H9 (cell line): ENCODE results near the gene SOWAHC. TPM values are rescaled to one million over a fixed set of nuclear protein-coding genes. Genes with fewer than 3 reads are reported as not detected.
A peak's percentile ranks its signal among the peaks of the same experiment; 100 is the strongest.

Source experiments
- DNase-seq: peaks from one replicate; pipeline ENCODE4 v3.0.0-alpha.2; 2017
- H2AFZ ChIP-seq: one replicate; pipeline ENCODE4 v1.6.1; 2013; ENCODE audit warnings: mild to moderate bottlenecking, low read length, control low read depth, moderate library complexity
- H2AK5ac ChIP-seq: 2 replicates; pipeline ENCODE4 v1.6.1; 2013; ENCODE audit warnings: low read length, control low read depth, mixed read lengths; ENCODE audit not compliant: insufficient read length
- H2BK120ac ChIP-seq: one replicate; pipeline ENCODE4 v1.6.1; 2013; ENCODE audit warnings: low read depth, mild to moderate bottlenecking, low read length, control low read depth, inconsistent platforms; ENCODE audit not compliant: poor library complexity, severe bottlenecking
- H2BK12ac ChIP-seq: 2 replicates; pipeline ENCODE4 v1.6.1; 2013; ENCODE audit warnings: low read length, control low read depth, mixed read lengths, low read depth; ENCODE audit not compliant: insufficient read length
- H2BK15ac ChIP-seq: 2 replicates; pipeline ENCODE4 v1.6.1; 2013; ENCODE audit warnings: low read depth, low read length, control low read depth
- H2BK20ac ChIP-seq: one replicate; pipeline ENCODE4 v1.6.1; 2013; ENCODE audit warnings: low read depth, mild to moderate bottlenecking, low read length, control low read depth, inconsistent platforms; ENCODE audit not compliant: poor library complexity, severe bottlenecking
- H2BK5ac ChIP-seq: 2 replicates; pipeline ENCODE4 v1.6.1; 2013; ENCODE audit warnings: low read length, control low read depth, mixed read lengths; ENCODE audit not compliant: insufficient read length
- H3K14ac ChIP-seq: 2 replicates; pipeline ENCODE4 v1.6.1; 2013; ENCODE audit warnings: low read length, control low read depth; ENCODE audit not compliant: insufficient read depth
- H3K18ac ChIP-seq: 2 replicates; pipeline ENCODE4 v1.6.1; 2013; ENCODE audit warnings: low read depth, mild to moderate bottlenecking, mixed read lengths, low read length, control low read depth; ENCODE audit not compliant: insufficient read length
- H3K23ac ChIP-seq: 2 replicates; pipeline ENCODE4 v1.6.1; 2013; ENCODE audit warnings: low read length, control low read depth, mixed read lengths, low read depth; ENCODE audit not compliant: insufficient read length
- H3K23me2 ChIP-seq: 2 replicates; pipeline ENCODE4 v1.6.1; 2013; ENCODE audit warnings: low read depth, mild to moderate bottlenecking, mixed read lengths, low read length, control low read depth; ENCODE audit not compliant: insufficient read length, poor library complexity, severe bottlenecking
- H3K27ac ChIP-seq: 2 replicates; pipeline ENCODE4 v1.5.1; 2013; ENCODE audit warnings: low read length, control low read depth, mixed read lengths, low read depth; ENCODE audit not compliant: insufficient read length
- H3K27me3 ChIP-seq: 2 replicates; pipeline ENCODE4 v1.6.1; 2013; ENCODE audit warnings: low read length, control low read depth, inconsistent platforms; ENCODE audit not compliant: insufficient read depth
- H3K4ac ChIP-seq: 2 replicates; pipeline ENCODE4 v1.6.1; 2013; ENCODE audit warnings: low read depth, mild to moderate bottlenecking, control low read depth, inconsistent platforms, low read length, moderate library complexity
- H3K4me1 ChIP-seq: 2 replicates; pipeline ENCODE4 v1.6.1; 2013; ENCODE audit warnings: low read length, control low read depth, inconsistent platforms; ENCODE audit not compliant: insufficient read depth
- H3K4me2 ChIP-seq: 2 replicates; pipeline ENCODE4 v1.6.1; 2013; ENCODE audit warnings: low read length, control low read depth, mixed read lengths; ENCODE audit not compliant: insufficient read length, insufficient read depth
- H3K56ac ChIP-seq: 2 replicates; pipeline ENCODE4 v1.6.1; 2013; ENCODE audit warnings: low read depth, mild to moderate bottlenecking, mixed read lengths, low read length, control low read depth; ENCODE audit not compliant: insufficient read length
- H3K79me1 ChIP-seq: 2 replicates; pipeline ENCODE4 v1.6.1; 2013; ENCODE audit warnings: low read depth, mild to moderate bottlenecking, moderate library complexity, low read length, control low read depth, inconsistent platforms; ENCODE audit not compliant: insufficient read depth, poor library complexity, severe bottlenecking
- H3K79me2 ChIP-seq: 2 replicates; pipeline ENCODE4 v1.6.1; 2013; ENCODE audit warnings: low read length, control low read depth, inconsistent platforms; ENCODE audit not compliant: insufficient read depth
- H3K9ac ChIP-seq: 2 replicates; pipeline ENCODE4 v1.6.1; 2013; ENCODE audit warnings: low read length, control low read depth, mixed read lengths; ENCODE audit not compliant: insufficient read length; ENCODE audit errors: extremely low read depth
- H3K9me3 ChIP-seq: one replicate; pipeline ENCODE4 v1.6.1; 2013; ENCODE audit warnings: low read depth, low read length, inconsistent platforms; ENCODE audit not compliant: control insufficient read depth
- H3T11ph ChIP-seq: one replicate; pipeline ENCODE4 v1.6.1; 2013; ENCODE audit warnings: mild to moderate bottlenecking, low read length, control low read depth, inconsistent platforms
- H4K20me1 ChIP-seq: one replicate; pipeline ENCODE4 v1.6.1; 2013; ENCODE audit not compliant: control insufficient read depth, insufficient read length, insufficient read depth
- H4K5ac ChIP-seq: 2 replicates; pipeline ENCODE4 v1.6.1; 2013; ENCODE audit warnings: low read depth, mild to moderate bottlenecking, mixed read lengths, low read length, control low read depth; ENCODE audit not compliant: insufficient read length
- H4K8ac ChIP-seq: replicated peaks from 2 replicates; pipeline ENCODE4 v1.6.1; 2013; ENCODE audit warnings: low read length, control low read depth, mixed read lengths, low read depth; ENCODE audit not compliant: insufficient read length
- H4K91ac ChIP-seq: 2 replicates; pipeline ENCODE4 v1.6.1; 2013; ENCODE audit warnings: low read depth, mild to moderate bottlenecking, moderate library complexity, mixed read lengths, low read length, control low read depth; ENCODE audit not compliant: insufficient read length
- H3K27ac Mint-ChIP-seq, 3 experiments: 2 replicates in 2 of 3; 3 replicates in 1 of 3; pipeline ENCODE4 v1.8.0; 2020 to 2021; ENCODE audit warnings: mixed read lengths in 3 of 3, mild to moderate bottlenecking in 1 of 3, moderate library complexity in 1 of 3
- H3K27me3 Mint-ChIP-seq: 2 replicates; pipeline ENCODE4 v1.8.0; 2021; ENCODE audit warnings: low read depth, mild to moderate bottlenecking, moderate library complexity, mixed read lengths
- H3K36me3 Mint-ChIP-seq, 3 experiments: 2 replicates in 2 of 3; 3 replicates in 1 of 3; pipeline ENCODE4 v1.8.0; 2020 to 2021; ENCODE audit warnings: low read depth in 3 of 3, mixed read lengths in 3 of 3; ENCODE audit not compliant: insufficient read depth in 1 of 3
- H3K4me1 Mint-ChIP-seq, 2 experiments: 2 replicates each; pipeline ENCODE4 v1.8.0; 2020; ENCODE audit warnings: mixed read lengths in 2 of 2
- H3K4me3 Mint-ChIP-seq, 2 experiments: 2 replicates in 1 of 2; 3 replicates in 1 of 2; pipeline ENCODE4 v1.8.0; 2020 to 2021; ENCODE audit warnings: mild to moderate bottlenecking in 2 of 2, mixed read lengths in 2 of 2, moderate library complexity in 1 of 2
- H3K9me3 Mint-ChIP-seq, 2 experiments: 2 replicates in 1 of 2; 3 replicates in 1 of 2; pipeline ENCODE4 v1.8.0; 2020; ENCODE audit warnings: mild to moderate bottlenecking in 2 of 2, mixed read lengths in 2 of 2, moderate library complexity in 1 of 2
- WGBS: extraction: QIAGEN DNeasy Blood & Tissue Kit; methylation state at CpG from one replicate; pipeline ENCODE4 v1.1.7; 2013; ENCODE audit warnings: missing lambda C conversion rate, low lambda C conversion rate, mixed read lengths; ENCODE audit not compliant: insufficient read length; ENCODE audit errors: extremely low coverage; 5-methylcytosine and 5-hydroxymethylcytosine counted together
- total RNA-seq: library from RNA; stranded (reverse); gene quantifications from 2 replicates; pipeline ENCODE4 v1.2.1, GENCODE V29; 2021
- TF ChIP-seq, protein P1 (sequence below): fragments of 200-600 bp; sonication (generic); conservative IDR thresholded peaks from 3 replicates; pipeline ENCODE4 v1.8.0; 2021; ENCODE audit warnings: antibody characterized with exemption, mild to moderate bottlenecking

SOWAHC gene
- total RNA-seq, 1 experiment from 2014 or later: 20.1 TPM

DNA sequence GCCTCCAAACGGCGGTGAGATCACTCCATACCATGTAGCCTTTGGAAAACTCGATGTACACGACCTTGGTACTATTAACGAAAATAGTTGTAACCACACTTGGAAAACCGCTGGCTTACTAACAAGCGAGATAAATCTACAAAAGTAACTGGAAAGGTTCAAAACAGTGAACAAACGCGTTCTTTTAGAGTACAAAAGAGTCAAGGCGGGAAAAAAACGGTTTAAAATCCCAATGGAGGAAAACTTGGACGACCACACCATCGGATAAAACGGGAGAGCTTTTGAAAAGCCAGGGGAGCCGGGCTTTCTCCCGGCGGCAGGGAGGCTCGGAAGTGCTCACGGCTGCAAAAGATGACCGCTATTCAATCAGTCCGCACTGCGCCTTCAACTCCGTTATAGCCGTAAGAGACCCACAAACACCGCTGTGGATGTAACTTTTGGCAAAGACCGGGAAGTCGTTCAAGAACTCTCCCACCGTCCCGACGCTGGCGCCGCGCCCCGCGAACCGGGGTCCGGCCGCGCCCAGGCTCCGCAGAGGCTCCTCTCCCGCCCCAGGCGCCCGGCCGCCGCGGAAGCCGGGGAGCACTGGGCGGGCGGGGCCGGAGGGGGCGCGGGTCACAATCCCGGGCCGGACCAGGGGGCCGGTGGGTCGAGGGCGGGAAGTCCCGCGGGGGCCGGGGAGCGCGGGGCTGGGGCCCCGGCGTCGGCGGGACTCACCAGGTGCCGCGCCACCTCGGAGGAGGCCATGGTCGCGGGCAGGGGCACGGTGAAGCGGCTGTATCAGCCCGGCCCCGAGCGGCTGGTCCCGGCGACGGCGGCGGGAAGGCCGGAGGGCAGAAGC, 863 bp upstream of the SOWAHC start:
- H3K9me3 Mint-ChIP-seq: no peaks in the 10 kb centered on the region
- H3K79me1 ChIP-seq: no peaks in the 10 kb centered on the region
- H3K23me2 ChIP-seq: peaks cover 19% of the 10 kb centered on the region
- H3K4me3 Mint-ChIP-seq: peak overlapping the region; percentile 87 to 96
- H3T11ph ChIP-seq: no peak overlapping the region
- H3K27me3 Mint-ChIP-seq: peaks cover 7% of the 10 kb centered on the region; the same call in 1 of the 2 replicates
- H3K14ac ChIP-seq: peak overlapping the region; percentile 90
- WGBS: no CpG with 5 or more reads among the region's 82 CpGs
- H3K27ac Mint-ChIP-seq: peak overlapping the region; percentile 95 to 98 (median 96)
- no peak overlapping the region for H3K4ac ChIP-seq
- peak overlapping the region; percentile 60 for H3K27ac ChIP-seq
- no peak overlapping the region for H2BK12ac ChIP-seq
- H3K9ac ChIP-seq: peak overlapping the region; percentile 98
- H4K91ac ChIP-seq: no peak overlapping the region
- peaks cover 41 to 45% of the 10 kb centered on the region in 2 experiments for H3K4me1 Mint-ChIP-seq
- H2BK120ac ChIP-seq: no peak overlapping the region
- H2AK5ac ChIP-seq: no peak overlapping the region
- no peak overlapping the region for H2BK15ac ChIP-seq
- H3K23ac ChIP-seq: peak overlapping the region; percentile 59
- no peak overlapping the region for H2BK20ac ChIP-seq
- no peak overlapping the region for H2BK5ac ChIP-seq
- no peak overlapping the region for H4K8ac ChIP-seq
- no peak overlapping the region for H3K56ac ChIP-seq
- H3K36me3 Mint-ChIP-seq: peaks cover 0 to 12% (median 3%) of the 10 kb centered on the region in 3 experiments; a peak in 4 of 7 replicates
- no peak overlapping the region for H2AFZ ChIP-seq
- H3K9me3 ChIP-seq: no peaks in the 10 kb centered on the region
- DNase-seq: peak; percentile 39
- peaks cover 31% of the 10 kb centered on the region; the same call in 1 of the 2 replicates for H3K79me2 ChIP-seq
- no peaks in the 10 kb centered on the region; the same call in 1 of the 2 replicates for H3K4me1 ChIP-seq
- peaks cover 3% of the 10 kb centered on the region; the same call in 1 of the 2 replicates for H3K27me3 ChIP-seq
- peak overlapping the region; percentile 71 for H3K18ac ChIP-seq
- TF ChIP-seq, protein P1, sequence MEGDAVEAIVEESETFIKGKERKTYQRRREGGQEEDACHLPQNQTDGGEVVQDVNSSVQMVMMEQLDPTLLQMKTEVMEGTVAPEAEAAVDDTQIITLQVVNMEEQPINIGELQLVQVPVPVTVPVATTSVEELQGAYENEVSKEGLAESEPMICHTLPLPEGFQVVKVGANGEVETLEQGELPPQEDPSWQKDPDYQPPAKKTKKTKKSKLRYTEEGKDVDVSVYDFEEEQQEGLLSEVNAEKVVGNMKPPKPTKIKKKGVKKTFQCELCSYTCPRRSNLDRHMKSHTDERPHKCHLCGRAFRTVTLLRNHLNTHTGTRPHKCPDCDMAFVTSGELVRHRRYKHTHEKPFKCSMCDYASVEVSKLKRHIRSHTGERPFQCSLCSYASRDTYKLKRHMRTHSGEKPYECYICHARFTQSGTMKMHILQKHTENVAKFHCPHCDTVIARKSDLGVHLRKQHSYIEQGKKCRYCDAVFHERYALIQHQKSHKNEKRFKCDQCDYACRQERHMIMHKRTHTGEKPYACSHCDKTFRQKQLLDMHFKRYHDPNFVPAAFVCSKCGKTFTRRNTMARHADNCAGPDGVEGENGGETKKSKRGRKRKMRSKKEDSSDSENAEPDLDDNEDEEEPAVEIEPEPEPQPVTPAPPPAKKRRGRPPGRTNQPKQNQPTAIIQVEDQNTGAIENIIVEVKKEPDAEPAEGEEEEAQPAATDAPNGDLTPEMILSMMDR: no peak
- H4K20me1 ChIP-seq: no peaks in the 10 kb centered on the region
- no peak overlapping the region for H4K5ac ChIP-seq
- H3K4me2 ChIP-seq: peak overlapping the region; percentile 96
